GM19468 (cell line): ENCODE data around the gene MYL10.
"Not testable (repeated sequence)": the region's sequence is repeated elsewhere in the genome, so short reads cannot be mapped to it uniquely, and the experiment has no call there.

Experiments
- ATAC-seq: cut with Tn5 transposase; IDR thresholded peaks from one replicate; pipeline ENCODE4 v1.9.1; 2021; ENCODE audit warnings: mild to moderate bottlenecking, moderate library complexity, moderate number of reproducible peaks; ENCODE audit not compliant: unreplicated experiment; ENCODE audit errors: extremely low read depth

The MYL10 gene

DNA sequence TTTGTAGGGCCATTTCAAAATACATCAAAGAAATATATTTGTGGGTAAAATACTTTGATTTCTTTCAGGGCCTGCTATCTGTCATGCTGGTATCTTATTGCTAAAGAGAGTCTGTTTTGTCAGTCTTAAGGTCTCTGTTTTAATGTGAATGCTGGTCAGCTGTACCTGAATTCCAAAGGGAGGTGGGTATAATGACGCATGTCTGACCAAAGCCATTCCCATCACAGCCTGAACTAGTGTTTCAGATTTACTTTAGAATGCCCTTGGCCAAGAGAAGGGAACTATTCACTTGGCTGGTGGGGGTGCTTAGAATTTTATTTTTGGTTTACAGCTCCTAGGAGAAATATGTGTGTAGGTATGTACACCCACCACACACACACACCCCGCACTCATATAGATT, 30.6 kb upstream of the MYL10 start:
- ATAC-seq, result no peak

DNA sequence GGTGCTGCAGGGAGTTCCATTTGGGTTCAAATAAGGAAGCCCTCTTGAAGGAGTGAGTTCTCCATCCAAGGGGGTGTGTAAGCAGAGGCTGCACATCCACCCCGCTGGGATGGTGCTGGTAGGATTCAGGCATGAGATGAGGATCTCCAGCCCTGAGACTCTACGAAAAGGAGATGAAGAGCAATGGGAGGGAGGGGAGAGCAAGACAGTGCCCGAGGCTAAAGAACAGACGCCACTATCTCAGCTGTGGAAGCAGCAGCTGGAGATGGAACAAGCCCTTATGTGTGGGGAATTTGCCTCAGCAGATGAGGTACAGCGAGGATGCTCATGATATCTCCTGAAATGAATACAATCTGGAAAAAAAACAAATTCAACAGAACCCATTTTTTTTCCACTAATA, 28.1 kb upstream of the MYL10 start:
- no peak for ATAC-seq

DNA sequence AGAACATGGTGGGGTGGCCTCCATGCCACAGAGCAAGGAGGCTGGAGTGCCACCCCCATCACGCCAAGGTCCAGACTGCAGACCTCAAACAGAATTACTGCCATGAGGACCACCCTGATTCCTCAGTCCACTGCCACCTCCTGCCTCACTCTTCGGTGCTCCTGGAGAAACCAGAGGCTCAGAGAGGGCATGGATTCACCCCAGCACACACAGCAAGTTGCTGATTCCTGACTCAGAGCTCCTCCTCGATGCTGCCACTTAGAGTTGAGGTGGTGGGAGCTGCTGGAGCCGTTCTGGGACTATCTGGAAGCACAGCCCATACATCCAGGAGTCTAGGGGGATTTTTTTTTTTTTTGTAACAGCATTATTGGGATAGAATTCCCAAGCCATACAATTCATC, 22.0 kb upstream of the MYL10 start:
- ATAC-seq, result no peak

DNA sequence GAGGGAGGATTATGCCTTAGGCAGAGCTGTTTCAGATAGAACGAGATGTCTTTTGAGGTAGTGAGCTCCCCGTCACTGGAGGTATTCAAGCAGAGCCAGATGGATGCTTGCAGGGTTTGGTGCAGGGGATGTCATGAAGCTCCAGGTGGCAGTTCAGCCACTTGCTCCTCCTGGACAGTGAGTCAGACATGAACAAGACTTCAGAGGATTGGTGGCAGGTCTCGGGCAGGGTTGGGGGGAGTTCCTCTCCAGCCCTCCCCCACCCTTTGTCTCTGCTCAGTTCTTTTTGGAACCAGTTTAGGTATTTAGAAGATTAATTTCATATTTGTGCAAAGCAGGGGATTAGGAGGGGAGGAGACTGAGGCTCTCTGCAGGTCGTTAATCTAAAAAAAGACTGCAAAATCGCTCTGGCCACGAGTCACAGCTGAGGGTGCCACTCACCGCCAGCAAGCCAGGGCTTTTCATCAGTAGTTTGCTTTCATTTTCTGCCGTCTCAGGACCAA, 21.5 kb upstream of the MYL10 start:
- no peak for ATAC-seq

DNA sequence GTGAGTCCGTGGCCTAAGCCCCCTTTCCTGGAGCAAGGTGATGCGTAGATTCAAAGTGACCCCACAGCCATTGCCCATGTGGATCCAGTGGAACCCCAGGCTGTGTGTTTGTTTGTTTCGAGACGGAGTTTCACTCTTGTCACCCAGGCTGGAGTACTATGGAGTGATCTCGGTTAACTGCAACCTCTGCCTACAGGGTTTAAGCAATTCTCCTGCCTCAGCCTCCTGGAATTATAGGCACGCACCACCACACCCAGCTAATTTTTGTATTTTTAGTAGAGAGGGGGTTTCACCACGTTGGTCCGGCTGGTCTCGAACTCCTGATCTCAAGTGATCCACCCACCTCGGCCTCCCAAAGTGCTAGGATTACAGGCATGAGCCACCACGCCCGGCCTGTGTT, 18.8 kb upstream of the MYL10 start:
- ATAC-seq, result not testable (repeated sequence)

DNA sequence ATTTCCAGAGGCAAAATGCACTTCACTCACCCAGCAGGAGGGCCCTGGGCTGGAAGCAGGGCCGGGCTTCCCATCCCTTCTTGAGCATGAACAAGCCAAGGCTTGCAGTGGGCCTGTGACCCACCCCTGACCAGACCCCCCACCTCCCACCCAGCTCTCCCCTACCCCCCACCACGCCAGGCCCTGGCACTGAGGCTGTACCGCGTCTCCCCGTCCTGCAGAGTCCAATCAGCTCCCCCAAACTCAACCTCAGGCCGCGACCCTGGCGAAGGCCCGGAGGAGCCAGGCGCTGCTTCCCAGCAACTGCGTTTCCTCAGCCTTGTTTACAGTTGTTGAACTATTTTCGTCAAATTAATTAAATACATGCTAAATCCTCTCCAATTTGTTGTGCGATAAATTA, 16.9 kb upstream of the MYL10 start:
- ATAC-seq, result no peak

DNA sequence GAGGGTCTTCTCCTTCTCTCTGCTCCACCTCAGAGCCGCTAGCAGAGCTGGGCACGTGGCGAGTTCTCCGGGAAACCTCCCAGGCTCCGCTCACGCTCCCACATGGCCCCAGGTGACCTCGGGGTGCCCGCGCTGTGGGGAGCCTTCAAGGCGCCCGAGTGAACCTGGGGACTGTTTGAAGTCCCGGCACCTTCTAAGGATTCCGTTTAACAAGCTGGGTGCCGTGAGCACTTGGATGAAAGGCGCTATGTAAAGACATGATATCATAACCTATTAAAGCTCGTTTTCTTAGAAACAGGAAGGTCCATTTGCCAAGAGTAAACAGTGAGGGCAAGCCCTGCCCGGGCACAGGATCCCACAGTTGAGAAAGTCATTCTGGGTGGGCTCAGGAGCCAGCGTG, 15.8 kb upstream of the MYL10 start:
- no peak for ATAC-seq

DNA sequence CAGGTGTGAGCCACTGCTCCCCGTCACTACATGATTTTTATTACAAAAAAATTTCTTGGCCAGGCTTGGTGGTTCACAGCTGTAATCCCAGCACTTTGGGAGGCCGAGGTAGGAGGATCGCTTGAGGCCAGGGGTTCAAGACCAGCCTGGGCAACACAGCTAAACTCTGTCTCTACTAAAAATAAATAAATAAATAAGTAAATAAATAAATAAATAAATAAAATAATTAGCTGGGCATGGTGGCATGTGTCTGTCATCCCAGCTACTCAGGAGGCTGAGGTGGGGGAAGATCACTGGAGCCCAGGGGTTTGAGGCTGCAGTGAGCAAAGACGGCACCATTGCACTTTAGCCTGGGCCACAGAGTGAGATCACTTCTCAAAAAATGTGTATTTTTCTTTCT, 10.0 kb upstream of the MYL10 start:
- not testable (repeated sequence) for ATAC-seq

DNA sequence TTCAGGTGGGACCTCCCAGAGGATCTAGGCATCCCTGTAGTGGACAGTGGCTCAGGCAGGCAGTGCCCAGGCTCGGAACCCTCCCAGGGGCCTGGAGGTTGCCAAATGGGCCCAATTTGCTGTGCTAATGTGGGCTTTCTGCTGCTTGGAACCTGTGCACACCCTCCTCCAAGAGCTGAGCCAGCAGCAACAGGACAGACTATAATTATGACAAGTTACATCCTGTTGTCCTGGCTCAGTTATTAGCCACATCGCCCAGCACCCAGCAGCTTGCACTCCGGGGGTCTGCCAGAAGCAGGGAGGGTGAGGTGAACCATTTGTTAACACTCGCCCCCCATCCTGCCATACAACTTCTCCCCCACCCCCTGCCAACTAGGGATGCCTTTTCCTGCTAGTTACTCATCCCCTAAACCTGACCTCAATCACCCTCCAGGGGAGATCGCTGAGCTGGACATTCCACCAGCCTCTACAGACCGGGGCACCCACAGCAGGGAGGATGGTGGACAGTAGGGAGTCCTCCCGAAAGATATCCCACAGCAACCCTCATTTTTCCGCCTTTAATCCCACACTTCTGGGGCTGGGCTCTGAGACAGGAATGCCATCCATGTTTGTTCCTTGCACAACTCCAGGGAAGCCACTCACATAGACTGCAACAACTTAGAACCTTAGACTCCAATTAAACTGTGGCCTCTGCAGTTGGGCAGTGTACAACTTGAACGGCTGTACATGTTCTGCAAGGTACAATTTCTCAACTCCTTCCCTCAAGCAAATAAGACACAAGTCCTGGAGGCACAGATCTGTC, 7.9 kb upstream of the MYL10 start:
- ATAC-seq, result no peak

DNA sequence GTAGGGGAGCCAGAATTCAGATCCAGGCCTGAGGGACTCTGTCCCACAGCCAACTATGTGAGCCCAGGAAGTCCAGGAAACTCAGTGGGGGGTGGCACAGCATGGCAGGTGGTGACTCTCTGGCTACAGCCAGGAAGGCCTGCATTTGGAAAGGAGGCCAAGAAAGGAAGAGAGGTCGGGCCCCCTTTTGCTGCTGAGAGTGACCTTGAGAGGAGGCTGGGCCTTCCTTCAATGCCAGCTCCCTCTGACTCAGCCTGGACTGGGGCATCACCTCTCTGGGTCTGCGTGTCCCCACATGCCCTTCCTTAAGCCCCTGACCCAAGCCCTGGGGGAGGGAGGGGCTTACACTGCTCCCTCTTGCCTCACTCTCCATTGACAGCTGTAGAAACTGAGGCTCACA, 6.4 kb upstream of the MYL10 start:
- no peak for ATAC-seq

DNA sequence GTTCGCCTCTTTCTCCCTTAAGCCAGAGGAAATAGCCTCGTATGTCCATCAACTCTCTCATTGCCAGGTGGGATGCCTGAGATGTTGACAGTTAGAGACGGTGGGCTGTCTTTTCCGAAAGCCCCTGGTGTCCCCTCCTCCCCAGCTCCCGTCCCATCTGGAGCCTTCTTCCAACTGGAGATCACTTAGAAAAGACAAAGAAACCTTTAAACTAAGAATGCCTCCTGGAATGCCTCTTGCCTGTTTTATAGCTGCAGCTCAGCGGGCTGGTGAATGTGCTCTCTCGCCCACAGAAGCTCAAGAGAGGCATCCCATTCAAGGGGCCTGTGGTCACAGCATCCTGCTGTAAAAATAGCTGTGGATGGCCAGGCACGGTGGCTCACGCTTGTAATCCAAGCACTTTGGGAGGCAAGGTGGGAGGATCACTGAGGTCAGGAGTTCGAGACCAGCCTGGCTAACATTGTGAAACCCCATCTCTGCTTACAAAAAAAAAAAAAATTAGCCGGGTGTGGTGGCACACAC, 5.2 kb upstream of the MYL10 start:
- no peak for ATAC-seq

DNA sequence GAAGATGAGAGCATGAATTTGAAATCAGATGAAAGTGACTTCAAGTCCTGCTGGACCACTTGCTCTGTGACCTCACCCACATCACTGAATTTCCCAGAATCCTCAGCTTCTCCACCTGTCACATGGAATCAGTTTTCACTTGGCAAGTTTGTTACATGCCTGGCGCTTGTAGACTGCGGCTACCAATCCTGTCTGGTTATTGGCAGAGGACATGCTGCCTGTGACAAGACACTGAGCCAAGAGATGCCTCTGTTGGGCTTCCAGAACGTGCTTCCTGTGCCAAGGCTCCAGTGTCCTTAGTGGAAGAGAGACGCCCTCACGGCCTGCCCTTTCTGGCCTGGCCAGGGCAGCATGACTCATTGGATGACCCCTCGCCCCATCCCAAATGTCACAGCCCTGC, 4.4 kb upstream of the MYL10 start:
- no peak for ATAC-seq

DNA sequence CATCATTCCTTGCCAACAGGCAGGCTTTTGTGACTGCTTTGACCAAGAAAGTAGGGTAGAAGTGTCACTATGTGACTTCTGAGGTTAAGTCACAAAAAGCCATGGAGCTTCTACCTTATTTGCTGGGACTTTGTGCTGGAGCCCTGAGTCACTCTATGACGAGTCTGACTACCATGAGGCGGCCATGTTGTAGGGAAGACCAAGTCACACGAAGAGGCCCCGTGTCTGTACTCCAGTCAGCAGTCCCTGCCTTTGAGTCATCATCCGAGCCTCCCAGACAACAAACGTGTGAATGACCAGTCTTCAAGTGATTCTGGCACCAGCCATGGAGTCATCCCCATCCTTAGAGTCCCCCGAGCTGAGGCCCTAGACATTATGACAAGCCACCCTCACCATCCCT, 3.5 kb upstream of the MYL10 start:
- no peak for ATAC-seq

DNA sequence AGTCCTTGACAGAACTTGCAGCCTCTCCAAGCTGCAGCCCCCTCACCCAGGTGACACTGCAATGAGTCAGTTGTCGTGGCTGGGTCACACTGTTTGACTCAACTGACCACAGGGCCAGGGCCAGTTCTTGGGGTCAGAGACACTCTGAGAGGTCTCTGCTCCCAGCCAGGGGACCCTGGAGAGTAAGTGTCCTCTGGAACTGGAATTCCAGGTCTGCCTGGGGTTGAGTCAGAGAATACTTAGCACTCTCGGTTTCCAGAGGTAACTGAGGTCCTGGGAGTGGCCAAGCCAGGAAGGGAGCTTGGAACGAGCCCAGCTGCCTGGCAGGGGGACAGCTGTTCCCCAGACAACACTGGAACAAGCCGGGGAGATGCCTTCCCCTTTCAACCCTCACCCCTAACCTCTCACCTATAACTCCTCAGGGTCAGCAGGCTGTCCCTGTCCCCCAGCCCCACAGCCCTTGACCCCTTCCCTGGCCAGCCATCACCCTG, 2.2 kb upstream of the MYL10 start:
- no peak for ATAC-seq

DNA sequence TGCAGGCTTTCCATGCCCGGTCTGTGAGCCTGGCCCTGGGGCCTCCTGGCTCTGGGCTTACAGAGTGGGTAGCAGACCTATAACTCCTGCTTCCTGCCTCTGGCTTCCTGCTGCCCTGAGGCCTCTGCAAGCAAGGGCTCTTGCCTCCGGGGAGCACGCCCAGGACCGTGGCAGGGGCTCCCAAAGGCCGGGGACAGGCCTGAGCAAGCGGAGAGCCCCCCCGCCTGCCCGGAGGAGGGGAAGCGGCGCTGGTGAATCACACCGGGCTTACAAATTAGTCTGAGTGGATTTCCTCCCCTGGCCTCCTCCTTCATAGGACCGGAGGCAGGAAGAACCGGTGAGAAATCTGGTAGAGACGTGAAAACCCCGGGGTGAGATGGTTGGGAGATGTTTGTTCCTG, 1.5 kb upstream of the MYL10 start:
- ATAC-seq, result no peak

DNA sequence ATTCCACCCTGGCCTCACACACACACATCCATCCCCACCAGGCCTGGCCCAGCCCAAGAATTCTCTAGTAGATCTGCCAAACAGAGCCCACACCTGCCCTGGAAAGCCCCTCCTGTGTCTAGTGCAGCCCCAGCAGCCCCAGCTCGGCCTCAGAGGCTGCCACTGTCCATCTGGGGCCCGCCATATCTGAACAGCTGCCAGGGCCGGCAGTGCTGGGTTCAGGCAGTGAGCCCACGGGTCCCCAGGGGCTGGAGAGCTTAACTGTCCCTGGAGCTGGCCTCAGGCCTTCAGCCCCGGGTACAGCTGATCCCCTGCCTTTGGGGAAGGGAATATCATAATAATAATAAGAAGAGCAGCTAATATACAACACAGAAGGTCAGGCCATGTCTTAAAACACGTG, 574 bp downstream of the MYL10 start:
- no peak for ATAC-seq

DNA sequence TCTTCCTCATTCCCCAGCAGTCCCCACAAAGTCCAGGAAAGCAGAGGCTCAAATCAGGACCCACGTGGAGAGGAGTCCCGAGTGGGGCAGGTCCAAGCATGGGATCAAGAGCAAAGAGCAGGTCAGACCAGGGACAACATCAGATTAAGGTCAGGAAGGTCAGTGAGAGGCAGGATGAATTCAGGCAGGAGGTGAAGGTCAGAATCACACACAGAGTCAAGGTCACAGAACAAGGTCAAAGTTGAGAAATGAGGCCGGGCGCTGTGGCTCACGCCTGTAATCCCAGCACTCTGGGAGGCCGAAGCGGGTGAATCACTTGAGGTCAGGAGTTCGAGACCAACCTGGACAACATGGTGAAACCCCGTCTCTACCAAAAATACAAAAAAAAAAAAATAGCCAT, 2.3 kb downstream of the MYL10 start:
- no peak for ATAC-seq

DNA sequence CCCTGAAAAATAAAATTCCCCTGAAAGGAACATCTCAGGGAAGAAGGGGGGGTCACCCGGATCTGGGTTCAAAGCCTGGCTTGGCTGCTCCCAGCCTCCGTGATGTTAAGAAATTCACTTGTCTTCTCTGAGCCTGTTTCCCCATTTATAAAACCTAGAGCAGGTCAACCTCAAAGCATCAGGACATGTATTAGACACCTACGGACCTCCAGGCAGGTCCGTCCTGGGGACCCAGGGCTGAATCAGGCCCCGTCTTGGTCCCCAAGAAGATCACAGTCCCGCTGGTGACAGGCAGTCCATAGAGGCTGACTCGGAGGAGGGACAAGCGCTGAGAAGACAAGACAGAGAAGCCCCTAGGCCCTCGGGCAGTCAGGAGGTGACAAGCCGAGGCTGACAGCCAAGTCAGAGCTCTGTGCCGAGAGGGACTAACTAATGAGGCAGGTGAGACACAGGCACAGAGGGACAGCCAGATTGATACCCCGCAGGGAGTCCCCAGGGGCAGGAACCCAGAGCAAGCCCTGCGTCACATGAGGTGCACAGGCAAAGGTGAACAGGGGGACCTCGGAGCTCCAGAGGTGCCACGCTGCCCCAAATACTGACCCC, 2.9 kb downstream of the MYL10 start:
- ATAC-seq, result no peak

DNA sequence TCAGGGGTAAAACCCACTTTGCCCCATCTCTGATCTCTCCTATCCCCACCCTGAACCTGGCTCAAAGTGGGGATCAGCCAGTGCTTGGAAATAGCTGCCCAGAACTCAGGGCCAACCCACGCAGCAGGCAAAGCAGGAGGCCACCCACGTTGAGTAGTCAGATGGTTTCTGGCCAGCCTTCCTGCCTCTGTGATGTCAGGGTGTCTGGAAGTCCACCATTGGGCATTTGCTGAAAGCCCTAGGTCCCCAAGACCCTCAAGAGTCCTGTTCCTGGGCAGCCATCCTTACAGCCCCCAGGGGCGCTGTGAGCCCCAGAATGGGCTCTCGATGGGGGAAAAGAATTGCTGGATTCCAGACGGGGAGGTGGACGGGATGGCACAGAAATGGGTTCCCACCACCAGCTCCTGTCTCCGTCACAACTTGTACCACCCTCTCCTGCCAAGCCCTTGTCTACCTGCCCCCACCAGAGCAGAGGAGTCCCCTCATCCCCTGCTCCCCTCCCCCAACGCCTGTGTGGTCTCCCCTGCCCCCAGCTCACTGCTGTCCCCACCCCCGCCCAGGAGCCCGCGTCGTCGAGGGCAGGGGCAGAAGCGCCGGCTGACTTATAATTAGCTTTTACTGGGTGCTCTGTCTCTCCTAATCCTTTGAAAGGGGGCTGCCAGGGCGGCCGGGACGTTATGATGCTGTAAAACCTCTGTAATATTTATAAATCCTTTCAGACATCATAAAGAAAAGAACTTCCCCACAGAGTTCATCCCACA, 3.9 kb downstream of the MYL10 start:
- ATAC-seq, result no peak

DNA sequence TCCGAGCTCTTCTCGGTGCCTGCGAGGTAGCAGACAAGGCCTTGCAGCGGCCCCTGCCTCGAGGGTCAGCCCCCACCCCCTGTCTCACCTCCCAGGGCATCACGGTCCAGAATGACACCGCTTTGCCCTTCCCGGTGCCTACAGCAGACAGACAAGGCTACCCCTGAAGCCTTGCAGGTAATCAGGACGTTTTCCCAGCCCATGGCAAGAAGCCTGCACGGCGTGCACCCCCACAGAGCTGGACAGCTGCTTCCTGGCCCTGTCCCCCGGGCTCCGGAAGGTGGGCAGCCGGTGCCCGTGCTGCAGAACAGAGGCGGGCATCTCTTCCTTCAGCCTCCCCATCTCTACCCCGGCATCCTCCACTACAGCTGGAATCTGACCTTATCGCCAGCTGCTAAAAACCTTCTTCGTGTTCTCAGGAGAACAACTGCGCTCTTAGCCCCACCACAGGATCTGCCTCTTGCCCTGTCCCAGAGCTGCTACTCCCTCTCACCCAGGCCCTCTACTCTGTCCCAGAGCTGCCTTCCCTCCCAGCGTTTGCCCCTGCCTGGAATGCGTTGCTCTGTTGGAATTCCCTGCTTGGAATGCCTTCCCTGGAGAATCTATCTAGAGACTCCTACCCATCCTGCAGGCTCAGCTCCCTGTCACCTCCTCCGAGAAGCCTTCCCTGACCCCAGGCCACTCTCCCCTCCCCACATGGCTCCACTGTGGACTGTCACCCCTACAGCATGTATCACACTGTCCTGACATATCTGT, 4.7 kb downstream of the MYL10 start:
- ATAC-seq, result no peak
